Renal cortical epithelial cell (primary cell): ENCODE data around the gene ENPP6. TPM values are rescaled to one million over a fixed set of nuclear protein-coding genes. Genes with fewer than 3 reads are reported as not detected.
"Not testable (repeated sequence)": the region's sequence is repeated elsewhere in the genome, so short reads cannot be mapped to it uniquely, and the experiment has no call there.

Source experiments
- DNase-seq: peaks from one replicate; pipeline ENCODE4 v3.0.0-alpha.2; 2011; ENCODE audit warnings: low read depth
- total RNA-seq: library from RNA; depleted of rRNA; stranded (reverse); fragments of >200 nt; gene quantifications from 2 replicates; pipeline ENCODE4 v1.2.3, GENCODE V29; 2014

Gene ENPP6
- total RNA-seq, 1 donor from 2014 or later: under 0.01 TPM

DNA sequence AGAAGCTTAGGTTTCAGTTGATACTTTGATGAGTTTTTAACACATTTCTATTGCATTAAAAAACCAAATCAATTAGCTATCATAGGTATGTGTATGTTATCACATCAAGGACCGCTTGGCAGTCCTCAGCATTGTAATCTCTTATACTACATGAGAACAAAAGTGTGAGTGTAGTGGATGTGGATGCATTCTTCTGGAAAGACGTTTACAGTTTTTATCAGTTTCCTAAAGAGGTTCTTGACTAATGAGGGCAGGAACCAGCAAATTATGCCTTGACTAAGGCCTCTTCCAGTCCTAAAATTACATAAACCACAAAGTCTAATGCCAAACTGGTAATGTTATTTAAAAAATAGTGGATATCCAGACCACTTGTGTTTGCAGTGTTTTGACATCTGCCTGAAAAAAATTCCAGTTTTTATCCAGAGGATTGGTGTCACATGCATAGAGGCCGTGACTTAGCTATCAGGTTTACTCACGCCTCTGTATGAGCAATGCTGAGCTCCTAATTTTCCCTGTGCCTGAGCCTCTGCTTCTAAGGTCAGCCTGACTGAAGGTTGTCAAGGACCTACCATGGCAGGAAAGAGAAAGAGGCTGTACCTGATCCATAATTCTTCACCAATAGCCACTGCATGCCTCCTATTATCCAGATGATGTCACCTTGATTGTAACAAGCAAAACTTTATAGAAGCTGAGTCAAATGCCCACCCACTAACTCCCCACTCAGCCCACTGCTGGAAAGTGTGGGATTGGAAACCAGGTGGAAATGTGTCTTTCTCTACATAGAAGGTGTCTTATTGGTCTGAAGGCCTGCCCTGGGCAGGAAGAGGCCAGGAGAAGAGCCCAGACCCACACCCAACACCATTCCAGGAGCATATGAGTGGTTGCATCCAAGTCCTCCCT is 68.7 kb downstream of the ENPP6 start:
- DNase-seq: no peak

DNA sequence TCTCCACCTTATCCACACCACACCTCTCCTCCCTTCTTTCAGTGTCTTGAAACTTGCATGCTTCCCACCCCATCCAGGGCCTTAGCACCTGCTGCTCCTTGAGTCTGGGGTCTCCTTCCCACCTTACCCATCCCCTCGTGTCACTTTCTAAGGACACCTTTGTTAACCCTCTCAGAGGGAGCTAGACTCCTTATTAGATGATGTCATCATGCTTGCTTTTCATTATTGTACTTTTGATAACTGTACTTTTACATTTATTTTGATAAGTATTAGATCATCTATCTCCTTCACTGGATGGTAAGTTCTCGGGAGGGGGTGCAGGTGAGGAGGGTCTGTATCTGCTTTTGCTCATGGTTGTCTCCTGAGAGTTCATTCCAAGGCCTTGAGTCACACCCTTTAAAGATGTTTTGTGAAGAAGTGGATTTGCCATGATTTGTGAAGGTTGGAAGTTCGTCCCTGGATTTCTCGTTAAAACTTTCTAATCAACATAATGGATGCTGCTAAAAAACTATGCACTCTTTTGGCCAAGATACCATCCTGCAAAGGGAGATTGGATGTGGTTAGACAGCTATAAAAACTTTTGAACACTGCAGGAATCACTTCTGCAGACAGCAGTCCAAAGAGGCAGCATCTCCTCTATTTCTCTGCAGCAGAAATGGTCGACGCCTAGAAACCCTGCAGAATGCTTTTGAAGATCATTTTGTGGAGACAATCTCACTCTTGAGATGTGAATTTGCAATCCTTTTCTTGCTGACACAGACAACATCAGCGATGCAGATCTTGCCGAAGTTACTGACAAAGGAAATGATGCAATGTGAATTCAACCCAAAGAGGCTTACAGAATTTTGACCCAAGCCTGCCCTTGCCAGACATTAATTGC is 69.6 kb downstream of the ENPP6 start:
- no peak for DNase-seq

DNA sequence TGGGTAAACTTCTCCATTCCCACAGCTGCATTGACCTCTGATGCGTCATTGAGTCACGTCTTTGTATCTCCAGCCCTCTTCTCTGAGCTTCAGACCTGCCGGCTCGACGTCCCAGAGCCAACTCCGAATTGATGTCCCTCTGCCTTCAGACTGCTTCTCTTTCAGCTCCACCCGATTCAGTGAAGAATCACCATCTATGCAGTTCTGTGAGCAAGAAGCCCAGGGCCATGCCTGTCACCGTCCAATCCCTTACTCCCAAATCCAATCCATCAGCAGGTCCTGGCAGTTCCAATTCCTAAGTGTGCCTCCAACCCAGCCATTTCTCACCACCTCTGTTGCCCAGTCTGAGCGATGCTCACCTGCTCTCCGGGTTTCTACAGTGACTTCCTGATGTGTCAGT is 70.7 kb downstream of the ENPP6 start:
- no peak for DNase-seq

DNA sequence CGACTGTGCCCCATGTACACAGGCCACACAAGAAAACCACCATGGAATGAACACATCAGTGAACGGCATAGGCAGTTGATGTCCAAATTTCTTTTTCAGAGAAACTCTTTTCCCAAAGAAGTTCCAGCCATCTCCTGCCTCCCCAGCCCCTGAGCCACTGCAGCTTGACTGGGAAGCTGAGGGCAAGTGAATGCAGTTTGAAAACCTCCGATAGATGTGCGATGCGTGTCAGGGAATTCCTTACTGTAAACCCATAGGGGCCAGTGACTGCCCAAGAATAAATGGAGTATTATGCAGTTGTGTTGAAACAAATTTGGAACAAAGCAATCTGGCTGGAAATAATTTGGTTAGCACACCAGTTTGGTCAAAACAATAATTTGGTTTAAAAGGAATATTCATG is 72.1 kb downstream of the ENPP6 start:
- DNase-seq: no peak

DNA sequence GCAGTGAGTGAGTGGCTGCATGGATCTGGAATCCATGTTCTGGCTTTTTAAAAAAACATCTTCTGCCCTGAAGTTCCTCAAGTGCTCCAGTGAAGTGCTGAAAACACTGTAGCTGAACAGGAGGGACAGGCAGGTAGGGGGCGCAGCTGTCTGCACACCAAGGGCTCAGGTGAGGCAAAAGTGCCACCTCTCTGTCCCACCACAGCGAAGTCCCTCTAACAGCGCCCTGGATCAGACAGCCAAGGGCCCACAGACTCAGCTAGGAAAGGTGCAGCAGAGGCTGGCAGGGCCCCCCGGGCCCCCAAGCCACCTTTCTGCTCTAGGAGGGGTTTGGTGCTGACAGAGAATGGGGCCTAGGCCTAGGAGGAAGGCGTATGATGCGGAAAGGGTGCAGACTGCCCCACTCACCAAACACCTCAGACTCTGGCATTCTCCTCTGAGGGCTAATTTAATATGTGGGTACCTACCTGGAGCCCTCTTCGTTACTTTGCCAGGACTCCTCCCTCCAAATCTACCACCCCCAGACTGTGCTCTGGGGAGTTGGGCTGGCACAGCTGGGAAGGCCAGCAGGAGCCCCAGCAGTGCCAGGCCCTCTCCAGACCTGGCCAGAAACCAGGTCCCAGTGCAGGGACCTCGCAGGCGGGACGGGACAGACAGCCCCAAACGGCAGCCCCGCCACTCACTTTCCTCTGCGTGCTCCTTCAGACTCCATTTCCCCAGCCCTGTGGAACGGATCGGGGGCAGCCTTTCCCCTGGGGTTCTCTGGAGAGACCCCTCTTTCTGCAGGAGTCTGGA is 73.7 kb downstream of the ENPP6 start:
- no peak for DNase-seq

DNA sequence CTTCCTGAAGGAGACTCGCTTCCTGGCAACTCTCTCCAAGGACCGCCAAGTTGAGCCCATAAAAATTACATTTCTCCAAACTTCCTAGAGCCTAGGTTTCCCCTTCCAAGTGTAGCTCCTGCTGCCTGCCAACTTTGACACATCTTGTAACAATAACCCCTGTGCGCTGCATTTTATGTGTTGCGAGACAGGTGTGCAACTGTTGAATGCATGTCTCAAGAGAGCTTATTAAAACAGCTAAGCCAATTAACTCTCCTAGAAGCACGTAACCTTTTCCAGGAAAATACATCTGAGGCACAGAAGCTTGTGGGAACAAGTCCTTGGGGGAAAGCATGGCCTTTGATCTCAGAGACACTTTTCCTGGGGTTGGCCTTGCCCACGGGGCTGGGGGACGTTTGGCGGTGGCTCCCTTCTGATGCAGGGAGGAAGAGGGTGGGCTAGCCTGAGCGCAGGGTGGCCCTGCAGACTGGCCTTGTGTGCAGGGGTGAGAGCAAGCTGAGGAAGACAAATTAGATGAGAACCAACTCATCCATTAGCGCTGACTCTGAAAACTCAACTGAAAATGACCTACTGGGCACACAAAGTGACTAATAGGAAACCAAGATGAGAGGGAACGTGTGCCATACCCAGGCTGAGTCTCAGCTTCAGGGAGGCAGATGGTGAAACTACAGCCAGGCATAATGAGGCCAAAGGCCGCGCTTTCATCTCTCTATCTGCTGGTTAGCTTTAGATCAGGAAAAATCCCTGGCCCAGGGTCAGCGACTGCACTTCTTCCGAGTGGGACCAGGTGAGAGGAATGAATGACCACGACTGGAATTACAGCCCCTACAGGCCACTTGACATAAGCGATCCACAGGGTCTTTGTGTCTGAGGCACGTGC is 75.3 kb downstream of the ENPP6 start:
- no peak for DNase-seq

DNA sequence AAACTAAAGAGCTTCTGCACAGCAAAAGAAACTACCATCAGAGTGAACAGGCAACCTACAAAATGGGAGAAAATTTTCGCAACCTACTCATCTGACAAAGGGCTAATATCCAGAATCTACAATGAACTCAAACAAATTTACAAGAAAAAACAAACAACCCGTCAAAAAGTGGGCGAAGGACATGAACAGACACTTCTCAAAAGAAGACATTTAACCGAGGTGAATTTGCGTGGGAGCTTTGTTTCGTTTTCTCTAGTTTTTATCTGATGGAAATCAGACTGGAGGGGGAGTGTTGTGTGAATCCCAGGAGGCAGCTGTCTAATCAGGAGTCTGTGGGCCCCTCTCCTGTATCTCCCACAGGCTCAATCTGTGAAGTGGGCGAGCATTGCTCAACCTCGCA is 76.8 kb downstream of the ENPP6 start:
- not testable (repeated sequence) for DNase-seq

DNA sequence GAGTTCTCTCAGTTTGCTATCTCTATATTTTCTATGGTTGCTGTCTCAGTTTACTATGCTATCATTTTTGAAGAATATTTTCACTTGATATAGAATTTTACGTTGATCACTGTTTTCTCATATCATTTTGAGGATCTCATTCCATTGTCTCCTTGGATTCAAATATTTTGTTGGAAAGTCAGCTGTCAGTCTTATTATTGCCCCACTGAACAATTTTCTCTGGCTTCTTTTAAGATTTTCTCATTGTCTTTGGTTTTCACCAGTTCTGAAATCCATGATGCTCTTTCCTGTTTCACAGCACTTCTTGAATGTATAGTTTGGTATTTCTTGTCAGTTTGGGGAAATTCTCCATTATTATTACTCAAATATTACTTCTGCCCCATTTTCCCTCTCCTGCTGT is 81.1 kb downstream of the ENPP6 start:
- no peak for DNase-seq

DNA sequence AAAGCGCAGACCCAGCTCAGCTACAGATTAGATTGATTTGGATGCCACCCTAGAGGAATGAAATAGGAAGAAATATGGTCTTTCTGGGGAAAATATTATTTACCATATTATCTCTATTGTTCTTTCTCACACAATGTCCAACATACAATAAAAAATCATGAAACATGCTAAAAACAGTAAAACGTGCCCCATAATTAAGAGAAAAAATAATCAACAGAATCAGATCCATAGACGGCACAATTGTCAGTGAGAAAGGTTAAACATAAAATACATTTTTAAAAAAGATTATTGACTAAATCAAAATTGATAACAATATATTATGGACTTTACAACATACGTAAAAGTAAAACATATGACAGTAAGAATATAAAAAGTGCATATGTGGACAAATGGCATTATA is 90.9 kb downstream of the ENPP6 start:
- no peak for DNase-seq

DNA sequence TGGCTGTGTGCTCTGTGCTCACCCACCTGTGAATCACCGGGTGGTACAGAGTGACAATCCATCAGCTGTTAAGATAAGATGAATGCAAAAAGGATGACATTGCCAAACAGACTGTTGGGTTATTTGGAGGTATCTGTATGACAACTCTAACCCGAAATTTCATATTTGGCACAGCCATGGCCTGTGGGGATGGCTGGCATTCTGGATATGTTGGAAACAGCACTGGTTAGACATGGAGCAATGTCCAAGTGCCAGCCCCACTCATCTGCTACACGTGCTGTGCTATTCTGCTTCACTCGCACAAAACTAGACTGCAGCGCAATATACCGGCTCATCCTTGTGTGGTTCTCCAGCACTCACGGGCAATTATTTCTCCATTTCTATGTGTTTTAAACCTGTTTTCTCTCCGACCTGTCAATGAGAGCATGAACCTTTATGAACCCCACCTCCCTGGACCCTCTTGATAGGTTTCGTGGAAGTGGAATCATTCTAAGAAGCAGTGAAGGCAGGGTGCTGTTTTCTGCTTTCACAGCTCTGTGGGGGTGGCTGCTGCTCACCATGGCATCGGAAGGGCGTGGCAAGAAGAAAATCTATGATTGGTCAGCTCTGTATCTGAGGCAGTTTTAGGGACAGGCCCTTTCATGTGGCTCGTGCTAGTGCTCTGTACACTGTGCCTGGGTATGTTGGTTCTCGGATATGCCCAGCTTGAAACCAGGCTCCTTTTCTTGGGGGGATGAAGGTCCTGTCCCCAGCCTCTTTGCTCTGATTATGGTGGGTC is 94.9 kb downstream of the ENPP6 start:
- no peak for DNase-seq

DNA sequence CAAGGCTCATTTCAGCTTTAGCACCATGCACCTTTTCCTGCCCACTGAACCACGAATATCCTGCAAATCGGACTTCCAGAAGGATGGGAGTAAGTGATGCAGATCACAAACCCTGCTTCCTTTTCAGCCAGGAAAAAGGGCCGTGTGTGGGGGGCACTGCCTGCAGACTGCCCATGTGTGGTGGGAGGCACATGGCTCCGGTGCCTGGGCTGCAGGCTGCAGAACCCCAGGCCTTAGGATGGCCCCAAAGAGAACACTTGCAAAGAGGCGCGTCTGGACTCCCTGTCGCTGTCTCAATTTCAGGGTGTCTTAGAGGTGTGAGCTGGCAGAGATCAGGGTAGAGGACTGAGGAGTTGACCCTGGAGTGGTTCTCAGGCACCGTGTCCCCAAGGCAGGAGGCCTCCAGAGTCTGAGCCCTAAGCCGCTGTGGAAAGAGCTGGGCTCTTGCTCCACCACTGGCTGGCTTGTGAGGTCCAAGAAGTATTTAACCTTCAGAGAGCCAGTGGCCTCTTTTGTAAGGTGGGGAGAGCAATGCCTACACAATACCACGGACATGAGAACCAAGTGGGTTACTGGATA is 97.0 kb downstream of the ENPP6 start:
- DNase-seq: no peak

DNA sequence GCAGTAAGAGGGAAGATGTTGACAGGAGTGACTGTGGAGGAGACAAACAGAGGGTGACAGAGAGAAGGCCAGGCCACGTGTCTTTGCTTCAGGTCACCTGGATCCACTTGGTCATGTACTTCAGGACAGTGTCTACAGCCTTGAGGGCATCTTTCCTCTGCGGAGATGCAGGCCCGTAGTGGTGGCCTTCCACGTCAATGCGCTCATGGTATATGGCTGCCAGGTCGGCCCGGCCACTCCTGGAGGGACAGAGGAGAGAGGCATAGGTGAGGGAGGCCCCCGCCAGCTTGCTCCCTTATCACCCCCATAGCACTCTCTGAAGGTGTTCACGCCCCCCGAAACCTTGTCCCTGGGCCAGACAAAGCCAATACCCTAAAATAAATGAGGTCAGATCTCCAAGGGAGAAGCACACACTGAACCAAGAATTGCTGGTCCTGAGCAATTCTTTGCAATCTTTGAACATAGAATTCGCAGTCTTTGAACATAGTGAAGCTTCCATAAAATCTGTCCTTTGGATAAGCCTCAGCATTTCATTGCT is 99.9 kb downstream of the ENPP6 start:
- DNase-seq: no peak

DNA sequence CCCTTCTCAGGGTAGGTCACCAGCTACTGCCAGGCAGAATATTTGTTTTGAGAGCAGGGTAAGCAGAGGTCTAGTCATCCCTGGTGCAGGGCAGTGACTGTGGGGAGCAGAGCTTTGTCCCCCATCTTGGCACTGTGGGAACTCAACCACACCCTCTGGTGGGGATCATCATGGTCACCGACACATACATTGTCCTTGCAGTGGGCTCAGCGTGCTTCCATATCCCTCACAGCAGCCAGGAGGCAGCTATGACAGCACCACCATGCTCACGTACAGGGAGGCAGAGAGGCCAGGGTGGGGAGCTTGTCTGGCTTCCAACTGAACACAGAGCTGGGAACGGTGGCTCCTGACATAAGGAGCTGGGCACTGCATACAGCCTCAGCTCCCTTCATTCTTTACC is 102.3 kb downstream of the ENPP6 start:
- no peak for DNase-seq

DNA sequence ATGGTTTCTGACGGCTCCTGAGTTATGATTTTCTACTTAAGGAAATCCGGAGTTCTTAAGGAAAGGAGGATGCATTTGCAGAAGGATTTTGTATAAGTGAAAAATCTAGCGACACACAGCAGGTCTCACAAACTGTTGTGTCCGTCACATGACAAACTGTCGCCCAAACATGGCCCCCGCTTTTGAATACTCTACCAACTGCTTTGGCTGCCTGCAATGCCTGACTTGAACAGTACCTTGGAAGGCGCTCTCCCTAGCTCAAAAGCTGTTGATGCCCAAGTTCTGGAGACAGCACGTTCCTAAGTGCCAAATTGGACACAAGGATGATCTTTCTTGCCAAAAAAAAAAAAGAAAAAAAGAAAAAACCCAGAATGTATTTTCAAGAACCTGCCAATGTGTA is 103.2 kb downstream of the ENPP6 start:
- DNase-seq: no peak

DNA sequence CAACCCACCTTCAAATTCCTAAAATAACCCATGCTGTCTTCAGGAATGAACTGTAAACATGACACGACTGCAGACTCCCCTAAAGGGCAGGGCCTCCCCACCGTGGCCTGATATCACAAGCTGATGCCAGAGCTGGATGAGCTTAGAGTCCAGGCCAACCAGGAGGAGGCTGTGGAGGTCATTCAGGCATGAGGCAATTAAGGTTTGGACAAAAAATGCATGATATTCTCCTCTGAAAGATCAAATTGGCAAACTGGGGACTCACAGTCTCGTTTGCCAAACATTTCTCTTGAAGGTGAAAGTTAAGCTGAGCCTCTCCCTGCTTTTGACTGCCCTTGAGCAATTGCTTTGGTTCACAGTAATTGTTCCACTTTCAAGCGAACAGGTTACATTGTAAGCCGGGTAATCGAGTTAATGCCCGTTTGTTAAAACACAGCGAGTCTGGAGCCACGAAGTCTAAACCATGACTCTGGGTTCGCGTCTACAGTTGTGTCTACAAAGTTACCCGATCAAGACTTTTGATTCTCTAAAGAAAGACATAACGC is 105.6 kb downstream of the ENPP6 start:
- peak; percentile 15 for DNase-seq

DNA sequence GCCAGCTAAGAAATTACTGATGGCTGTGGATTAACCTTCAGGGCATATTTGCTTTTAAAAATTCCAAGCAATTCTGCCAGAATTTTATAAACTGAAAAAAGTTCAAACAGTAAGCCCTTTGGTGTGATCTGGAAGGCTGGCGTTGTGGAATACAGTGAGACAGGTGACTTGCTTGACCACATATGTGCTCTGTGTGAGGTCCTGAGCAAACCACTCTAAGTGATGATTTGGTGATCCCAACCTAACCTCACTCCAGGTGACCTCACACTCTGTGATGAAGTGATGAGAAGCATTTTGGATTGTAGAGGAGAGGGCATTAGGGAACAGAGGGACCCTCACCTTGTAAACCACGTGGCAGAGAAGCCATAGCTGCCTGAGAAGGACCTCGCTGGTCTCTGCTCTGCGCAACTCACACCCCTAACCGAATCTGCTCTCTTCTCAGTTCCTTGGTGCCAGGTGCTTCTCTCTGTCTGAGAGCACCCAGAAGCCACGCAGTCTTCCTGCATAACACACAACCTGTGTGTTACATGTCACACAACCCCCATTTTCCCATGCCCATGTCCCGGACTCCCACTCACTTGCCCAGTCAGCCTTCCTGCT is 106.3 kb downstream of the ENPP6 start:
- DNase-seq: no peak

DNA sequence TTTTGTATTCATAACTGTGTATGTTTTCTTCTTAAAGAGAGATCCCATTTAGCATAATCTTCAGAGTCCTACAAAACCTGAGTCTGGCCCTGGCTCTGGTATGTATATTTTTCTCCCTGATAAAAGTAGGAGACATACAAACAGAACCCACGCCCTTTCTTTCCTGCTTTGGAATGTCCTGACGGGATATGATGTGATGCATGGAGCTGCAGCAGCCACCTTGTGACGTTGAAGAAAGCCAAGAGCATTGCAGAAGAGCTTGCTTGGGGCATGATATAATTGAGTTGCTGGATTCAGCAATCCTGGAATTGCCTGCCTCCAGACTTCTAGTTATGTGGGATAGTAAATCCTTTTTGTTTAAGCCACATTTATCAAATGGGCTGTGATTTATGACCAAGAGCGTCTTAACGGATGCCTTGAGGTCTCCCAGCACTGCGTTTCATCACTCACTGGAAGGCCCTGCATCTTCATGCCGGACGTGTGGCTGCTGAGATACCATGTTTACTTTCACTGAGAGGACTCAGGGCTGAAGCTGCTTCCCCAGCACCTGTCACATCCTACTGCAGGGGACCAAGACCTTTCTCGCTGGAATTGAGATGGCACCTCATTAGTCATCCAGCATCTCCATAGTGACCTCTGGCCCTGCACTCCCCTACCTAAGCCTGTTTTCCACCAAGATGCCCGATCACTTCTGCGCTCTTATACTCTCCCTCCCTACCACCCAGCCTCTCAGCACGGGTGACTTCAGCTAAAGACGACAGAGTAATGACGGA is 107.0 kb downstream of the ENPP6 start:
- DNase-seq: no peak

DNA sequence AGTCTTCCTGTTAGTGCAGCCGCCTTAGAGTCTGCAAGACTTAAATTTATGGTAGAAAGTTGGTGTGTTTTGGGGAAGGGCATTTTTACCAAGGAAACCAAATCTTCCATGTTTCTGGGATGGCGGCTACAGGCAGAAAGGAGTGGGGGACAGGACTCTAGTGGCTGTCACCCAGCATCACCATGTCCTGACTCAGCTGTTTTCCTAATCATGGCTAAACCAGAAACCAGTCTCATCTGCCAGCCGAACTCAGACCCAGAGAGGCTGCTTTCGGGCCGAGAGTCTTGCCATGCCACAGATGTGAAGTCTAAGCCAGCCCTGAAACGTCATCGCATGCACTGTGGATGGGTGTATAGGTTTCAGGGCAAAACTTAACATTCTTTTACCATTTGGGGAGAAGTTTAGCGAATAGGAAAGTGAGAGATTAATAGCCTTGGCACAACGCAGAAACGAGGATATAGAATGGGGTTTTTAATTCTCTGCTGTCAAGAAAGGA is 109.6 kb downstream of the ENPP6 start:
- no peak for DNase-seq
